ENCODE data around the gene KCNH1.

DNA sequence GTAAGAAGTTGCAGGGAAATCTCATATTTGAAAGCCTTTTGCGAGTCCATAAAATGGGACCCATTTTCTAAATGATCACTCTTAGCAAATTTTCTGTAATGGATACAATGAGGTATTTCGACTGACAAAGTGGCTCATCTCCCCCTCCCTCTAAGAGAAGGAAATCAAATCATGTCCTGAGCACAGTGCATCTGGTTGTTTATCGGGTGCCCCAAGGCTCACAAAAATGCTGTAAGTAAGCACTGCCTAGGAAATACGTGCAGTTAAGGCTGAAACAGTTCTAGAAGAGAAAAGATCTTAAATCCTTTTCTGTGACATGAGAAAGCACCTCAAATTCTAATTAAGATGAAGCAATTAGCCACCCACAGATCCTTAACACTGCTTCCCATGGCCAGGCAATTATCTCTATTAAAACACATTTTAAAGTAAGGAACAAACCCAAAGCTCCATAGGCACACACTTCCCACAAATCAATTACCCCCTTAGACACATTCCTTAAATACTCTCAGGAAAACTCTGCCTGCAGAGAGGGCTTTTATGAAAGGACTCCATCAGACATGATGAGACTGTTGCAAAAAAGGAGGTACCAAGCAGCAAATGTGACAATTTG is 216.3 kb downstream of the KCNH1 start:
- TF ChIP-seq, protein P1, sequence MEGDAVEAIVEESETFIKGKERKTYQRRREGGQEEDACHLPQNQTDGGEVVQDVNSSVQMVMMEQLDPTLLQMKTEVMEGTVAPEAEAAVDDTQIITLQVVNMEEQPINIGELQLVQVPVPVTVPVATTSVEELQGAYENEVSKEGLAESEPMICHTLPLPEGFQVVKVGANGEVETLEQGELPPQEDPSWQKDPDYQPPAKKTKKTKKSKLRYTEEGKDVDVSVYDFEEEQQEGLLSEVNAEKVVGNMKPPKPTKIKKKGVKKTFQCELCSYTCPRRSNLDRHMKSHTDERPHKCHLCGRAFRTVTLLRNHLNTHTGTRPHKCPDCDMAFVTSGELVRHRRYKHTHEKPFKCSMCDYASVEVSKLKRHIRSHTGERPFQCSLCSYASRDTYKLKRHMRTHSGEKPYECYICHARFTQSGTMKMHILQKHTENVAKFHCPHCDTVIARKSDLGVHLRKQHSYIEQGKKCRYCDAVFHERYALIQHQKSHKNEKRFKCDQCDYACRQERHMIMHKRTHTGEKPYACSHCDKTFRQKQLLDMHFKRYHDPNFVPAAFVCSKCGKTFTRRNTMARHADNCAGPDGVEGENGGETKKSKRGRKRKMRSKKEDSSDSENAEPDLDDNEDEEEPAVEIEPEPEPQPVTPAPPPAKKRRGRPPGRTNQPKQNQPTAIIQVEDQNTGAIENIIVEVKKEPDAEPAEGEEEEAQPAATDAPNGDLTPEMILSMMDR (IDR thresholded peaks at IDR 0.05 in 4 of 5, conservative IDR thresholded peaks at IDR 0.05 in 1 of 5), result no peak
- TF ChIP-seq POLR2A (IDR thresholded peaks at IDR 0.05), result no peak
